HG03064 (cell line): ENCODE measurements around the gene ITPR2.
"Not testable (repeated sequence)": the region's sequence is repeated elsewhere in the genome, so short reads cannot be mapped to it uniquely, and the experiment has no call there.

ENCODE experiments used
- ATAC-seq: cut with Tn5 transposase; IDR thresholded peaks from one replicate; pipeline ENCODE4 v1.9.1; 2021; ENCODE audit warnings: low read depth; ENCODE audit not compliant: unreplicated experiment

ITPR2 gene

GRCh38 chr12:26851031-26851809, 18.2 kb upstream of the ITPR2 start:
- no peak for ATAC-seq

- ATAC-seq, result no peak
Observed at GRCh38 chr12:26848156-26848825, 15.3 kb upstream of the ITPR2 start.

- ATAC-seq, result no peak
Observed at GRCh38 chr12:26847431-26847830, 14.4 kb upstream of the ITPR2 start.

GRCh38 chr12:26846416-26846815, 13.4 kb upstream of the ITPR2 start:
- no peak for ATAC-seq

GRCh38 chr12:26845984-26846383, 13.0 kb upstream of the ITPR2 start:
- no peak for ATAC-seq

- ATAC-seq, result no peak
Observed at GRCh38 chr12:26845057-26845666, 12.2 kb upstream of the ITPR2 start.

GRCh38 chr12:26843311-26843710, 10.3 kb upstream of the ITPR2 start:
- ATAC-seq, result no peak

- ATAC-seq, result no peak
Observed at GRCh38 chr12:26841085-26841484, 8.1 kb upstream of the ITPR2 start.

GRCh38 chr12:26839512-26839911, 6.5 kb upstream of the ITPR2 start:
- ATAC-seq, result no peak

- ATAC-seq, result no peak
Observed at GRCh38 chr12:26838888-26839416, 6.0 kb upstream of the ITPR2 start.

- ATAC-seq, result no peak
Observed at GRCh38 chr12:26836201-26836600, 3.2 kb upstream of the ITPR2 start.

- not testable (repeated sequence) for ATAC-seq
Observed at GRCh38 chr12:26834503-26835060, 1.6 kb upstream of the ITPR2 start.

- peak; percentile 29 for ATAC-seq
Observed at GRCh38 chr12:26833743-26834490, 923 bp upstream of the ITPR2 start.

GRCh38 chr12:26831951-26832821, 808 bp downstream of the ITPR2 start:
- ATAC-seq, result peak; percentile 41

GRCh38 chr12:26830783-26831551, 2.0 kb downstream of the ITPR2 start:
- no peak for ATAC-seq

- ATAC-seq, result no peak
Observed at GRCh38 chr12:26830363-26830762, 2.6 kb downstream of the ITPR2 start.

- no peak for ATAC-seq
Observed at GRCh38 chr12:26828280-26829073, 4.5 kb downstream of the ITPR2 start.

- no peak for ATAC-seq
Observed at GRCh38 chr12:26826437-26826836, 6.6 kb downstream of the ITPR2 start.
